ENCODE data around the gene COA1.
"Not testable (repeated sequence)": the region's sequence is repeated elsewhere in the genome, so short reads cannot be mapped to it uniquely, and the experiment has no call there.

Gene COA1

GRCh38 chr7:43758029-43758821 is 28.9 kb upstream of the COA1 start, which contains the start of gene BLVRA:
Gene BLVRA, plus strand, starts transcription at chr7:43758680. Its CDS starts 12,479 bp downstream, at chr7:43771159.
- DNase-seq (ENCODE audit: low read depth, low spot score): no peak

GRCh38 chr7:43757073-43757720 is 27.9 kb upstream of the COA1 start:
- DNase-seq (ENCODE audit: low read depth, low spot score): no peak

DNA sequence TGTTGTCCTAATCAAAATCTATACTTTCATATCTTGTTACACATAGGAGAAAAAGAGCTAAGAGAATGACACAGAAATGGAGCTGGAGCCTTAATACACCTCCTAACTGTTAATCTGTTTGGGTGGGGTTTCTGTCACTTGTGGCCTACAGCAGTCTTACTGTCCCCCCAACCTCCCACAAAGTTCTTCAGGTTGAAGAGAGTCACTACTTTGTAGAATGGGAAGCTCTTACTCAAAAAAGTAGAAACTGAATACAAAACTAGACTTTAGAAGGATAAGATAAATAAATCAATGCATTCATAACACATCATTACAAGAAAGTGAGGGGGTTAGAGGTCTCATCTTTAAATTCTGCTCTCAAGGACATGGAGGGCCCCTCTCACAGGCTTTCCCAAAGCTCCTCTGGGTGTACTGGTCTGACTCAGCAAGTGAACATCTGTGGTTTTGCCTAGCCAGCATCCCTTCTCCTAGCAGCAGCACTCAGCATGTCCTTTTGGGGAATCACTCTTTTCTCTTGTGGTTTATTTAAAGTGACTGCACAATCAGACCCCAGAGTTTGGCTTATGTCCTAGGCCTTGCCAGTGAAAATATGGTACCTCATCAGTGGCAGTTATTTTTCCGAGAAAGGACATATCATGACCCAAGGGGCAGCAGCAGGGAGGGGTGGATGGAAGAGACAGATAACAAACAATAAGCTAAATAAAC is 27.2 kb upstream of the COA1 start:
- peak; percentile 34 for DNase-seq (ENCODE audit: low read depth, low spot score)

DNA sequence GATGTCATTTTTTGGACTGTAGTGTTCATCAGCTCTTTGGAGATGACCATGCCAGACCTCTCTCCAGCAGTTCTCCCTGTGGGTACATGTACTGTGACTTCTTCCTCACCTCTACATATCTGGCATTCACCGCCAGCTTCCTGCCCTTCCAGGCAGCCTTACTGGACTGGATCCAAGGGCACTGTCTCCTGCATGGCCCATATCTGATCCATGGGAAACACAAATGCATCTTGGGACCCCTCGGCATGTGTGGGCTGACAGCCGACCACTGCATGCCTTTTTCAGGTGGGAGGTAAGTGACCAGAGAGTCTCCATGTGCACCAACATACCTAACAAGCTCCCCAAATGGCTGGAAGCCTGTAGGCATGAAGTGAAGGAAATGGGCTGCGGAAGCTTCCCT is 25.3 kb upstream of the COA1 start:
- DNase-seq (ENCODE audit: low read depth, low spot score): no peak

GRCh38 chr7:43753843-43754242 is 24.5 kb upstream of the COA1 start:
- DNase-seq (ENCODE audit: low read depth, low spot score): no peak

GRCh38 chr7:43753271-43753810 is 24.0 kb upstream of the COA1 start:
- DNase-seq (ENCODE audit: low read depth, low spot score): no peak

- no peak for DNase-seq (ENCODE audit: low read depth, low spot score)
Measured at GRCh38 chr7:43752411-43752810, 23.1 kb upstream of the COA1 start.

DNA sequence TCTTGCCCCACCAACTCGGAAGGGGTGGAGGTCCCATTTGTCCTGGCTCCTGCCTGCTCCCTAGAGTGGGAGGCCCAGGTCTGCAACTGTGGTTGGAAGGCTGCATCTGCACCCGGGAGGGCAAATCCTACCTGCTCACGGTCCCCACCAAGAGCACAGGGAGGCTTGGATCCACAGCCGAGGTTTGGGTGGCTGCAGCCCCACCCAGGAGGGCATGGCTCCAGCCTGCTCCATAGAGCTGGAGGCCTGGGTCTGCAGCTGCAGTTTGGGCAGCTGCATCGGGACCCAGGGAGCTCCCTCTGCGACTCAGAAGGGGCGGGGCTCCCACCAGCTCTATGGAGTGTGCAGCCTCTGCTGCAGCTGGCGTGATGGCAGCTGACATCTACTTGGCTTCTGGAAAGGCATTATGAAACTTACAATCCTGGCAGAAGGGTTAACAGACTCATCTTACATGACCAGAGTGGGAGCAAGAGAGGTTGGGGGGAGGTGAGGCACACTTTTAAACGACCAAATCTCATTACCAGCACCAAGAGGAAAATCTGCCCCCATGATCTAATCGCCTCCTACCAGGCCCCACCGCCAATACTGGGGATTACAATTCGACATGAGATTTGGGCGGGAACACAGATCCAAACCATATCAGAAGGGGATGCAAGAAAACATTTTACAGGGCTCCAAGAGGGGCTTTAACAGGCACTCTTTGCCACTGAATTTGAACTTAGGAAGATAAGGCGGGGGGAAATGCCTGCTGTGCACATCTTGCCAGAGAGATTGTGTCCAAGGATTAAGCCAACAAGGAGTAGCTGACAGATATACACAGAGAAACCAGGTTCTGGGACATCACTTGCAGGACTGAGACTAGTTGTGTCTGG is 20.9 kb upstream of the COA1 start:
- DNase-seq (ENCODE audit: low read depth, low spot score): no peak

GRCh38 chr7:43749383-43749940 is 20.1 kb upstream of the COA1 start:
- DNase-seq (ENCODE audit: low read depth, low spot score): no peak

DNA sequence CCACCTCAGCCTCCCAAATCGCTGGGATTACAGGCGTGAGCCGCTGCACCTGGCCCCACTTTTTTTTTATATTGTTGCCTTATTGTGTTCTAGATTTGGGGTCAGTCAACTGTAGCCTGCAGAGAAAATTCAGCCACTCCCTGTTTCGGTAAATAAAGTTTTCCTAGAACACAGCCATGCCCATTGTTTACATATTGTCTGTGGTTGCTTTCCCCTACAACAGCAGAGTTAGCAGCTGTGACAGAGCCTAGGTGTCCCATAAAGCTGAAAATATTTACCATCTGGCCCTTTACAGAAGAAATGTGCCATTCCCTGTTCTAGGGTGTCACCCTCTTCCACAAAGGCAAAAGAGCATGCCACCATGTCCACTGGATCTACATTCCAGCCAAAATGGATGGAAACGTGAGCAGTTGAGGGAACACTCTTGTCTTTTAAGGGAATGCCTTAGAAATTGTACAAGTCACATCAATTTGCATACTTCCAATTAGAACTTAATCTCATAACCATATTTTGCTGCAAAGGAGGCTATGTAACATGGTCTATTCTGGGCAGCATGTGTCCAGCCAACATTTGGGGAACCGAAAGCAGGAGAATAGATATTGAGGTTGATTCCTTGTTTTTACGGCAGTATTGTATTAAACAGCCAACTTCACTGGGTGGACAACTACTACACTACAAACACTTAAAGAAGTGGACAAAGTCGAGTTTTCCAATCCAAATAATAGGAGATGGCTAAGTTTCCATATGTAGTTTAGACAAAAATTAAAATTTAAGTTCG is 18.2 kb upstream of the COA1 start:
- DNase-seq (ENCODE audit: low read depth, low spot score): no peak

DNA sequence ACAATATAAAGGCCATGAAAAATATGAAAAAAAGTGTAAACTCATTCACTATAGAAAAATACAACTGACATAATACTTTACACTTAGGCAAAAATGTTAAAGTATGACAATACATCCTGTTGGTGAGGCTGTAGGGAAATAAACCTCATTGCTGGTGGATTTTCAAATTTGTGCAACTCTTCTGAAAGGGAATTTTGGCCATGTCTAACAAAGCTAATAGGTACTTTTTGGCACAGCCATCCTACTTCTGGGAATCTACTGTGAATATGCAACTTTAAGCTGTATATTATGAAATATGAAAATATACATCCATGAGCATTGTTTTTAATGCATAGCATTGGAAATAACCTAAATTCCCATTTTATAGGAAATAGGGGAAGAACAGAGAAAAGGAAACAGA is 13.4 kb upstream of the COA1 start:
- DNase-seq (ENCODE audit: low read depth, low spot score): no peak

DNA sequence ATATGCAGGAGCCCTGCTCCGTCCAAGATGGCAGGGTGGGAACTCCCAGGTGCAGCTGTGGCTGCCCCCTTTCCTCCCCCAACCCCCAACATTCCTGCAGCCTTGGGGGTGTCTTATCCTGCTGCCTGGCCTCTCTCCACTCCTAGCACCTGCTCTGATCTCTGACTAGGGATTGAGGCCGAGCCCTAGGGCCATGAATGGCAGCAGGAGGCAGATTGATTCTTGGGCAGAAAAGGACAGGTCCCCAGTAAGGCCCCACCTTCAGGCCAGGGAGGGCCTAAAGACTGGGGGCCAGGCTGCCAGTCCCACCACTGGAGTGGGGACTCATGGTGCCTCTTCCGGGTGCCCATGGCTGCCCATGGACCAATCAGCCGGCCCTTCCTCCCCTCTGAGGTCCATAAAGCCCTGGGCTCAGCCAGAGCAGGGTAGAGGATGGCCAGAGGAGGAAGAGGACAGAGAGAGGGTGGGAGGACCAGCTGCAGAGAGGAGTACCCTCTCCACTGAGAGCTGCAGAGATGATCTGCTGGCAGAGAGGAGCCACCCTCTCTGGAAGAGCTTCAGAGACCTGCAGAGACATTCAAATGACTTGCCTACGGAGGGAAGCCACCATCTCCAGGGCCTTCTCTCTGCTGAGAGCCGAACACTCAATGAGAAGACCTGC is 8.3 kb upstream of the COA1 start:
- DNase-seq (ENCODE audit: low read depth, low spot score): no peak

- no peak for DNase-seq (ENCODE audit: low read depth, low spot score)
Measured at GRCh38 chr7:43735802-43736603, 6.7 kb upstream of the COA1 start.

DNA sequence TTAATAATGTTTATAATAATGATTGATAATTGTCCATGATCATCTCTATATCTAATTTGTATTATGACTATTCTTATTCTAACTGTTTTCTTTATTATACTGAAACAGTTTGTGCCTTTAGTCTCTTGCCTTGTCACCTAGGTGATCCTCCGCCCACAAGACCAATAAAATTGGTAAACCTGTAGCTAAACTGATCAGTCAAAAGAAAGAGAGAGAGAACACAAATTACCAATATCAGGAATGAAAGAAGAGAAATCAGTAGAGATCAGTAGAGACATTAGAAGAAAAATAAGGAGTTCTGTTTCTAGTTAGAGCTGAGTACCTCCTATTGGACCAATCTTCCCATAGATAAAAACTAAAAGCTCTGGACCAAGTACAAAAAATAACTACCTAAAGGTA is 6.1 kb upstream of the COA1 start:
- no peak for DNase-seq (ENCODE audit: low read depth, low spot score)

GRCh38 chr7:43734575-43735332 is 5.4 kb upstream of the COA1 start:
- not testable (repeated sequence) for DNase-seq (ENCODE audit: low read depth, low spot score)

- DNase-seq (ENCODE audit: low read depth, low spot score): not testable (repeated sequence)
Measured at GRCh38 chr7:43731494-43731893, 2.2 kb upstream of the COA1 start.

- DNase-seq (ENCODE audit: low read depth, low spot score): no peak
Measured at GRCh38 chr7:43729924-43730248, 563 bp upstream of the COA1 start.

GRCh38 chr7:43727494-43727893 is 1.8 kb downstream of the COA1 start:
- no peak for DNase-seq (ENCODE audit: low read depth, low spot score)

Data from brain pericyte (primary cell).